Adrenal gland (tissue), 5 donors: Measurements from ENCODE around the gene THBS2.

ENCODE experiments used
- CTCF ChIP-seq, 6 experiments: fragments of 450-650 bp in 4 of 6; fragments of 200-600 bp in 2 of 6; sonication (generic) in 1 of 6; IDR thresholded peaks; 1 replicate in 5 of 6; 2 replicates in 1 of 6; pipeline versions ENCODE4 v1.5.1 to v1.8.0; 2016 to 2021; ENCODE audit warnings: antibody characterized with exemption in 6 of 6, mild to moderate bottlenecking in 2 of 6, moderate library complexity in 1 of 6
- POLR2A ChIP-seq, 2 donors: fragments of 450-650 bp; IDR thresholded peaks; one replicate each; pipeline ENCODE4 v1.6.1; 2017; ENCODE audit warnings: antibody characterized with exemption in 2 of 2, mild to moderate bottlenecking in 2 of 2, moderate library complexity in 1 of 2
- donor health status: DM: no; HTN: no; CAD: no.

GRCh38 chr6:169254456-169255316 is 1.0 kb upstream of the THBS2 start:
- TF ChIP-seq CTCF (IDR thresholded peaks at IDR 0.05) (no peak), POLR2A (IDR thresholded peaks at IDR 0.05) (no peak)
